GM23338 (cell line): ENCODE data around the gene HSPA2.
"Not testable (repeated sequence)": the region's sequence is repeated elsewhere in the genome, so short reads cannot be mapped to it uniquely, and the experiment has no call there.

Source experiments
- CREB1 ChIP-seq: fragments of 250-450 bp; sonication (Bioruptor Pico); IDR thresholded peaks from 2 replicates; pipeline ENCODE4 v1.5.0; 2020; ENCODE audit warnings: low read depth, mild to moderate bottlenecking, moderate library complexity
- CTCF ChIP-seq, 2 experiments: fragments of 200-600 bp in 1 of 2; sonication (generic) in 1 of 2; conservative IDR thresholded peaks; 2 replicates each; pipeline versions ENCODE4 v1.5.1 to v1.6.1; 2016 to 2017; ENCODE audit warnings: antibody characterized with exemption in 2 of 2, low read depth in 2 of 2, mild to moderate bottlenecking in 2 of 2, moderate library complexity in 1 of 2
- EZH2 ChIP-seq: fragments of 200-600 bp; sonication (generic); IDR thresholded peaks from one replicate; pipeline ENCODE4 v1.8.0; 2017; ENCODE audit warnings: antibody characterized with exemption, mild to moderate bottlenecking, low read depth; ENCODE audit not compliant: unreplicated experiment
- EZH2phosphoT487 ChIP-seq: fragments of 200-600 bp; sonication (generic); IDR thresholded peaks from one replicate; pipeline ENCODE4 v1.8.1; 2018; ENCODE audit warnings: antibody characterized with exemption; ENCODE audit not compliant: unreplicated experiment
- JUNB ChIP-seq: IDR thresholded peaks from one replicate; pipeline ENCODE4 v1.6.1; 2016; ENCODE audit warnings: antibody characterized with exemption; ENCODE audit not compliant: unreplicated experiment
- POLR2AphosphoS5 ChIP-seq: IDR thresholded peaks from 2 replicates; pipeline ENCODE4 v1.6.1; 2016; ENCODE audit warnings: antibody characterized with exemption, low read depth
- REST ChIP-seq: IDR thresholded peaks from one replicate; pipeline ENCODE4 v1.6.1; 2018; ENCODE audit warnings: antibody characterized with exemption; ENCODE audit not compliant: unreplicated experiment
- ZNF331 ChIP-seq: fragments of 250-450 bp; sonication (Bioruptor Pico); IDR thresholded peaks from 2 replicates; pipeline ENCODE4 v1.5.0; 2020; ENCODE audit warnings: low read depth, mild to moderate bottlenecking, moderate library complexity

GRCh38 chr14:64558216-64558615, 17.7 kb downstream of the HSPA2 start:
- not testable (repeated sequence) for TF ChIP-seq CTCF (conservative IDR thresholded peaks at IDR 0.05; ENCODE audit: low read depth in 2 of 2); EZH2; POLR2AphosphoS5; EZH2phosphoT487; CREB1; JUNB; REST; ZNF331 (CRISPR knock-in tag)
